Neural progenitor cell (in vitro differentiated cells): ENCODE measurements around the gene CHRNA9. TPM values are rescaled to one million over a fixed set of nuclear protein-coding genes. Genes with fewer than 3 reads are reported as not detected.

Source experiments
- DNase-seq: peaks from one replicate; pipeline ENCODE4 v3.0.0-alpha.2; 2016; ENCODE audit warnings: low spot score
- H2AFZ ChIP-seq: fragments of 200-600 bp; sonication (generic); replicated peaks from 2 replicates; pipeline ENCODE4 v1.6.1; 2016; ENCODE audit warnings: antibody characterized with exemption
- H3F3A ChIP-seq: fragments of 200-600 bp; sonication (generic); 2 replicates; pipeline ENCODE4 v1.6.1; 2016; ENCODE audit warnings: antibody characterized with exemption, low read depth
- H3K27ac ChIP-seq: fragments of 200-600 bp; sonication (generic); 2 replicates; pipeline ENCODE4 v1.5.1; 2016; ENCODE audit warnings: mild to moderate bottlenecking
- H3K27me3 ChIP-seq: fragments of 200-600 bp; sonication (generic); 2 replicates; pipeline ENCODE4 v1.6.1; 2016; ENCODE audit warnings: mild to moderate bottlenecking, moderate library complexity
- H3K36me3 ChIP-seq: fragments of 200-600 bp; sonication (generic); 2 replicates; pipeline ENCODE4 v1.5.1; 2016
- H3K4me1 ChIP-seq: fragments of 200-600 bp; sonication (generic); 2 replicates; pipeline ENCODE4 v1.6.1; 2016; ENCODE audit warnings: mixed run types
- H3K4me2 ChIP-seq: fragments of 200-600 bp; sonication (generic); 2 replicates; pipeline ENCODE4 v1.6.1; 2016
- H3K4me3 ChIP-seq: fragments of 200-600 bp; sonication (generic); 2 replicates; pipeline ENCODE4 v1.5.1; 2016
- H3K79me2 ChIP-seq: fragments of 200-600 bp; sonication (generic); 2 replicates; pipeline ENCODE4 v1.6.1; 2016; ENCODE audit warnings: low read depth
- H3K9ac ChIP-seq: fragments of 200-600 bp; sonication (generic); 2 replicates; pipeline ENCODE4 v1.6.1; 2016
- H3K9me3 ChIP-seq: fragments of 200-600 bp; sonication (generic); 2 replicates; pipeline ENCODE4 v1.5.1; 2016; ENCODE audit warnings: low read depth
- H4K20me1 ChIP-seq: fragments of 200-600 bp; sonication (generic); 2 replicates; pipeline ENCODE4 v1.6.1; 2016; ENCODE audit warnings: low read depth
- H3K27ac Mint-ChIP-seq: 3 replicates; pipeline ENCODE4 v1.8.0; 2021; ENCODE audit warnings: mixed read lengths
- H3K27me3 Mint-ChIP-seq: 2 replicates; pipeline ENCODE4 v1.8.0; 2022; ENCODE audit warnings: low read depth, mild to moderate bottlenecking, inconsistent platforms, moderate library complexity, mixed read lengths; ENCODE audit not compliant: insufficient read depth
- H3K36me3 Mint-ChIP-seq: 3 replicates; pipeline ENCODE4 v1.8.0; 2021; ENCODE audit warnings: mixed read lengths
- H3K4me1 Mint-ChIP-seq: 3 replicates; pipeline ENCODE4 v1.8.0; 2021; ENCODE audit warnings: mixed read lengths
- H3K4me3 Mint-ChIP-seq: 3 replicates; pipeline ENCODE4 v1.8.0; 2021; ENCODE audit warnings: mild to moderate bottlenecking, moderate library complexity, mixed read lengths
- H3K9me3 Mint-ChIP-seq: 3 replicates; pipeline ENCODE4 v1.8.0; 2020; ENCODE audit warnings: mixed read lengths
- CTCF ChIP-seq: fragments of 200-600 bp; sonication (generic); IDR thresholded peaks from 2 replicates; pipeline ENCODE4 v1.5.1; 2017; ENCODE audit warnings: antibody characterized with exemption, mild to moderate bottlenecking
- EZH2 ChIP-seq: fragments of 200-600 bp; sonication (generic); IDR thresholded peaks from 2 replicates; pipeline ENCODE4 v1.6.1; 2017; ENCODE audit warnings: antibody characterized with exemption, mild to moderate bottlenecking, moderate library complexity
- EZH2phosphoT487 ChIP-seq: fragments of 200-600 bp; sonication (generic); IDR thresholded peaks from 2 replicates; pipeline ENCODE4 v1.6.1; 2017; ENCODE audit warnings: antibody characterized with exemption
- total RNA-seq: library from RNA; depleted of rRNA; stranded (reverse); fragments of >200 nt; gene quantifications from 2 replicates; pipeline ENCODE4 v1.2.3, GENCODE V29; 2015; ENCODE audit warnings: low replicate concordance

Gene CHRNA9
- total RNA-seq, 1 donor from 2014 or later, result 0.67 TPM

- Histone ChIP-seq H3K79me2 (no peaks in the 10 kb centered on the region), H3F3A (no peaks in the 10 kb centered on the region), H3K27me3 (no peaks in the 10 kb centered on the region), H3K27ac (no peak overlapping the region), H3K4me1 (no peaks in the 10 kb centered on the region), H2AFZ (no peak overlapping the region), H3K9me3 (no peaks in the 10 kb centered on the region), H3K9ac (no peak overlapping the region), H3K4me2 (no peak overlapping the region), H3K4me3 (no peak overlapping the region), H4K20me1 (no peaks in the 10 kb centered on the region), H3K36me3 (no peaks in the 10 kb centered on the region)
- H3K9me3 Mint-ChIP-seq, result no peaks in the 10 kb centered on the region
- H3K4me3 Mint-ChIP-seq, result no peak overlapping the region
- no peak overlapping the region for H3K27ac Mint-ChIP-seq
- TF ChIP-seq CTCF (no peak), EZH2 (no peak), EZH2phosphoT487 (no peak)
- DNase-seq, result no peak
- peaks cover 5% of the 10 kb centered on the region for H3K27me3 Mint-ChIP-seq
- peaks cover 2% of the 10 kb centered on the region for H3K36me3 Mint-ChIP-seq
- peaks cover 3% of the 10 kb centered on the region for H3K4me1 Mint-ChIP-seq
These were observed 32.3 kb downstream of the CHRNA9 start for GRCh38 chr4:40367451-40367850.

GRCh38 chr4:40369437-40370274 lies 34.5 kb downstream of the CHRNA9 start:
- H3K79me2 ChIP-seq, result no peaks in the 10 kb centered on the region
- H3K27ac ChIP-seq, result no peak overlapping the region
- H3K27me3 ChIP-seq, result no peaks in the 10 kb centered on the region
- Mint-ChIP-seq H3K27me3 (peaks cover 5% of the 10 kb centered on the region), H3K4me3 (no peak overlapping the region), H3K4me1 (peaks cover 3% of the 10 kb centered on the region), H3K36me3 (peaks cover 2% of the 10 kb centered on the region), H3K27ac (no peak overlapping the region), H3K9me3 (no peaks in the 10 kb centered on the region)
- DNase-seq, result no peak
- no peaks in the 10 kb centered on the region for H3K4me1 ChIP-seq
- no peak overlapping the region for H3K9ac ChIP-seq
- H3F3A ChIP-seq, result no peaks in the 10 kb centered on the region
- TF ChIP-seq CTCF, result no peak
- TF ChIP-seq EZH2phosphoT487, result no peak
- no peak for TF ChIP-seq EZH2
- no peaks in the 10 kb centered on the region for H3K9me3 ChIP-seq
- no peaks in the 10 kb centered on the region for H4K20me1 ChIP-seq
- no peak overlapping the region for H3K4me3 ChIP-seq
- H2AFZ ChIP-seq, result no peak overlapping the region
- H3K4me2 ChIP-seq, result no peak overlapping the region
- no peaks in the 10 kb centered on the region for H3K36me3 ChIP-seq

GRCh38 chr4:40372651-40373050 lies 37.5 kb downstream of the CHRNA9 start:
- Histone ChIP-seq H3K36me3 (no peaks in the 10 kb centered on the region), H2AFZ (no peak overlapping the region), H3K4me1 (no peaks in the 10 kb centered on the region), H3K9ac (no peak overlapping the region), H3K27ac (no peak overlapping the region), H3K4me2 (no peak overlapping the region), H3K79me2 (no peaks in the 10 kb centered on the region), H3K9me3 (no peaks in the 10 kb centered on the region), H3F3A (no peaks in the 10 kb centered on the region), H3K27me3 (no peaks in the 10 kb centered on the region), H3K4me3 (no peak overlapping the region), H4K20me1 (no peaks in the 10 kb centered on the region)
- no peak for DNase-seq
- H3K4me3 Mint-ChIP-seq, result no peak overlapping the region
- H3K4me1 Mint-ChIP-seq, result peaks cover 4% of the 10 kb centered on the region
- H3K9me3 Mint-ChIP-seq, result no peaks in the 10 kb centered on the region
- TF ChIP-seq EZH2phosphoT487, result no peak
- no peak for TF ChIP-seq EZH2
- TF ChIP-seq CTCF, result no peak
- peaks cover 2% of the 10 kb centered on the region for H3K27me3 Mint-ChIP-seq
- H3K36me3 Mint-ChIP-seq, result no peaks in the 10 kb centered on the region
- no peak overlapping the region for H3K27ac Mint-ChIP-seq
